Stomach (tissue), 9 donors: ENCODE results near the gene GABBR2. TPM values are rescaled to one million over a fixed set of nuclear protein-coding genes. Genes with fewer than 3 reads are reported as not detected.
"Not testable (repeated sequence)": the region's sequence is repeated elsewhere in the genome, so short reads cannot be mapped to it uniquely, and the experiment has no call there.

Experiments used
- DNase-seq, 2 donors: peaks; one replicate each; pipeline versions ENCODE4 v3.0.0 to v3.0.0-alpha.2; 2013 to 2019
- H3K27ac ChIP-seq, 5 donors: fragments of 200-600 bp in 4 of 5; sonication (generic) in 4 of 5; one replicate each; pipeline ENCODE4 v1.5.1; 2013 to 2019; ENCODE audit warnings: mild to moderate bottlenecking in 1 of 5, moderate library complexity in 1 of 5
- H3K27me3 ChIP-seq, 3 donors: fragments of 200-600 bp; sonication (generic); one replicate each; pipeline ENCODE4 v1.5.1; 2017 to 2019; ENCODE audit warnings: mixed run types in 1 of 3
- H3K36me3 ChIP-seq, 4 donors: fragments of 200-600 bp; sonication (generic); 1 replicate in 3 of 4; 2 replicates in 1 of 4; pipeline ENCODE4 v1.5.1; 2016 to 2019
- H3K4me1 ChIP-seq, 4 donors: fragments of 200-600 bp; sonication (generic); one replicate each; pipeline ENCODE4 v1.5.1; 2016 to 2019
- H3K4me3 ChIP-seq, 4 donors: fragments of 200-600 bp; sonication (generic) in 3 of 4; one replicate each; pipeline ENCODE4 v1.5.1; 2016 to 2019; ENCODE audit warnings: mild to moderate bottlenecking in 1 of 4
- H3K9me3 ChIP-seq, 4 donors: fragments of 200-600 bp; sonication (generic); one replicate each; pipeline ENCODE4 v1.5.1; 2016 to 2019
- CTCF ChIP-seq, 7 experiments: fragments of 450-650 bp in 4 of 7; fragments of 200-600 bp in 3 of 7; sonication (generic) in 3 of 7; IDR thresholded peaks; one replicate each; pipeline ENCODE4 v1.5.1; 2016 to 2019; ENCODE audit warnings: antibody characterized with exemption in 7 of 7, control low read depth in 2 of 7, mild to moderate bottlenecking in 1 of 7
- EP300 ChIP-seq: sonication (generic); formaldehyde crosslinking; IDR thresholded peaks from one replicate; pipeline ENCODE4 v1.6.1; 2017; ENCODE audit warnings: antibody characterized with exemption
- POLR2A ChIP-seq, 4 donors: fragments of 450-650 bp; IDR thresholded peaks; one replicate each; pipeline ENCODE4 v1.6.1; 2016; ENCODE audit warnings: antibody characterized with exemption in 4 of 4, control low read depth in 2 of 4, mild to moderate bottlenecking in 1 of 4, moderate library complexity in 1 of 4
- POLR2AphosphoS5 ChIP-seq, 3 donors: sonication (generic); formaldehyde crosslinking; IDR thresholded peaks; one replicate each; pipeline ENCODE4 v1.6.1; 2016; ENCODE audit warnings: antibody characterized with exemption in 3 of 3
- WGBS, 5 donors: extraction: QIAGEN DNeasy Blood & Tissue Kit in 3 of 5; methylation state at CpG; one replicate each; pipeline versions ENCODE4 v1.1.5 to v1.1.7; 2013 to 2018; 5-methylcytosine and 5-hydroxymethylcytosine counted together
- intact Hi-C: fragments of 100-400 bp; cut with DNase I; formaldehyde crosslinking; loops from one replicate; pipeline ENCODE4 v1.15.1; 2023; ENCODE audit warnings: low total_unique reads
- polyA plus RNA-seq, 3 donors: library from polyadenylated mRNA; stranded (reverse); fragments of 200-250 nt; gene quantifications; one replicate each; pipeline ENCODE4 v1.2.3, GENCODE V29; 2013
- total RNA-seq, 5 donors: library from RNA; depleted of rRNA; stranded (reverse); fragments of >200 nt; gene quantifications; one replicate each; pipeline versions ENCODE4 v1.1.0 to v1.2.3, GENCODE V29; 2014 to 2016
- donor health status: healthy with polysubstance abuse.
- donor health status: Bipolar disorder and iron deficiency.
- donor health status: healthy.

GABBR2 gene
- total and polyA plus RNA-seq, 8 donors = 0.06 to 0.55 (median 0.08) TPM; not detected in 5

GRCh38 chr9:98472216-98472615 lies 236.5 kb downstream of the GABBR2 start:
- Histone ChIP-seq H3K36me3 (no peaks in the 10 kb centered on the region), H3K4me1 (no peaks in the 10 kb centered on the region), H3K27me3 (no peaks in the 10 kb centered on the region), H3K27ac (no peak overlapping the region), H3K4me3 (no peak overlapping the region), H3K9me3 (peaks cover 0 to 1% (median 0%) of the 10 kb centered on the region in 4 donors)
- no peak for TF ChIP-seq CTCF (IDR thresholded peaks at IDR 0.05)
- TF ChIP-seq EP300 = no peak
- TF ChIP-seq POLR2AphosphoS5 (IDR thresholded peaks at IDR 0.05) = no peak
- no peak for TF ChIP-seq POLR2A (IDR thresholded peaks at IDR 0.05)
- peak in 1 of 2 donors; percentile 16 for DNase-seq
- intact Hi-C loops = no loop called here
- 23 to 47% (median 24%) methylated on average over 2 of the region's 2 CpGs for WGBS, 5 donors

- no peaks in the 10 kb centered on the region for H3K27me3 ChIP-seq
- WGBS, 5 donors = 60 to 80% (median 72%) methylated on average over 3 of the region's 3 CpGs
- TF ChIP-seq CTCF (IDR thresholded peaks at IDR 0.05) (no peak), POLR2A (IDR thresholded peaks at IDR 0.05) (no peak), POLR2AphosphoS5 (IDR thresholded peaks at IDR 0.05) (no peak), EP300 (no peak)
- peaks cover 0 to 10% (median 0%) of the 10 kb centered on the region in 4 donors for H3K9me3 ChIP-seq
- DNase-seq = no peak
- no peak overlapping the region for H3K4me3 ChIP-seq
- H3K4me1 ChIP-seq = no peaks in the 10 kb centered on the region
- H3K27ac ChIP-seq = no peak overlapping the region
- intact Hi-C loops = no loop called here
- no peaks in the 10 kb centered on the region for H3K36me3 ChIP-seq
Measured at GRCh38 chr9:98471185-98471584, 237.6 kb downstream of the GABBR2 start.

GRCh38 chr9:98468567-98469239 lies 240.0 kb downstream of the GABBR2 start:
- Histone ChIP-seq H3K4me3 (no peak overlapping the region), H3K9me3 (peaks cover 0 to 17% (median 6%) of the 10 kb centered on the region in 4 donors), H3K27ac (no peak overlapping the region), H3K36me3 (no peaks in the 10 kb centered on the region), H3K27me3 (no peaks in the 10 kb centered on the region), H3K4me1 (no peaks in the 10 kb centered on the region)
- 83 to 94% (median 92%) methylated on average over 5 of the region's 5 CpGs for WGBS, 5 donors
- TF ChIP-seq CTCF (IDR thresholded peaks at IDR 0.05) = no peak
- no peak for TF ChIP-seq EP300
- no peak for TF ChIP-seq POLR2AphosphoS5 (IDR thresholded peaks at IDR 0.05)
- no peak for TF ChIP-seq POLR2A (IDR thresholded peaks at IDR 0.05)
- DNase-seq = no peak
- intact Hi-C loops = no loop called here

- WGBS, 5 donors = 55 to 68% (median 59%) methylated on average over 5 of the region's 5 CpGs
- Histone ChIP-seq H3K9me3 (peaks cover 0 to 31% (median 20%) of the 10 kb centered on the region in 4 donors), H3K27me3 (no peaks in the 10 kb centered on the region), H3K36me3 (no peaks in the 10 kb centered on the region), H3K4me3 (no peak overlapping the region), H3K27ac (no peak overlapping the region), H3K4me1 (no peaks in the 10 kb centered on the region)
- DNase-seq = no peak
- intact Hi-C loops = no loop called here
- TF ChIP-seq POLR2A (IDR thresholded peaks at IDR 0.05) (no peak), EP300 (no peak), CTCF (IDR thresholded peaks at IDR 0.05) (no peak), POLR2AphosphoS5 (IDR thresholded peaks at IDR 0.05) (no peak)
Measured at GRCh38 chr9:98465799-98466198, 242.9 kb downstream of the GABBR2 start.

GRCh38 chr9:98464156-98464690 lies 244.5 kb downstream of the GABBR2 start:
- peaks cover 0 to 44% (median 30%) of the 10 kb centered on the region in 4 donors for H3K9me3 ChIP-seq
- 90 to 97% (median 97%) methylated on average over 20 to 29 of the region's 30 CpGs for WGBS, 5 donors
- H3K27me3 ChIP-seq, DNase-seq, intact Hi-C loops, H3K4me1 ChIP-seq, H3K27ac ChIP-seq, H3K4me3 ChIP-seq, H3K36me3 ChIP-seq: not testable (repeated sequence)
